SK-N-SH (cell line): ENCODE results near the gene CDK18. TPM values are rescaled to one million over a fixed set of nuclear protein-coding genes. Genes with fewer than 3 reads are reported as not detected.

ENCODE experiments used
- CTCF ChIA-PET: fragments of 300-600, 350-600 bp; formaldehyde crosslinking; extraction: SDS; loops from one replicate; lab custom pipeline; 2021; lab: Yijun Ruan, JAX
- POLR2A ChIA-PET: fragments of 350-600 bp; sonication (Branson Sonifier 250); formaldehyde crosslinking; extraction: SDS; loops from one replicate; lab custom pipeline; 2020; ENCODE audit warnings: antibody characterized with exemption, inconsistent platforms; lab: Yijun Ruan, JAX
- DNase-seq: peaks from one replicate; pipeline ENCODE4 v3.0.0; 2012
- H2AFZ ChIP-seq: fragments of 200-600 bp; sonication (generic); 2 replicates; pipeline ENCODE4 v1.8.1; 2016; ENCODE audit warnings: antibody characterized with exemption, mild to moderate bottlenecking, low read depth
- H3F3A ChIP-seq: fragments of 200-600 bp; sonication (generic); replicated peaks from 2 replicates; pipeline ENCODE3; 2016; ENCODE audit warnings: antibody characterized with exemption, mild to moderate bottlenecking; ENCODE audit not compliant: insufficient read depth
- H3K27ac ChIP-seq, 2 experiments: fragments of 200-500 bp in 1 of 2; fragments of 200-600 bp in 1 of 2; sonication (Bioruptor generic) in 1 of 2; sonication (generic), shearing (Covaris generic) in 1 of 2; 2 replicates each; pipeline versions ENCODE4 v1.5.1 to v1.6.1; 2014 to 2016; ENCODE audit warnings: low read depth in 2 of 2, inconsistent platforms in 1 of 2, low read length in 1 of 2, mild to moderate bottlenecking in 1 of 2, mixed read lengths in 1 of 2
- H3K27me3 ChIP-seq: fragments of 200-600 bp; sonication (generic), shearing (Covaris generic); 2 replicates; pipeline ENCODE4 v1.6.1; 2016; ENCODE audit warnings: mixed run types; ENCODE audit not compliant: insufficient read depth
- H3K36me3 ChIP-seq, 2 experiments: fragments of 200-500 bp in 1 of 2; fragments of 200-600 bp in 1 of 2; sonication (Bioruptor generic) in 1 of 2; sonication (generic) in 1 of 2; replicated peaks in 1 of 2; 2 replicates each; pipeline versions ENCODE3 to v1.5.1; 2014 to 2016; ENCODE audit warnings: low read length in 1 of 2, mild to moderate bottlenecking in 1 of 2; ENCODE audit not compliant: insufficient read depth in 2 of 2, control insufficient read depth in 1 of 2
- H3K4me1 ChIP-seq, 2 experiments: fragments of 200-500 bp in 1 of 2; fragments of 200-600 bp in 1 of 2; sonication (Bioruptor generic) in 1 of 2; sonication (generic), shearing (Covaris generic) in 1 of 2; 2 replicates each; pipeline versions ENCODE4 v1.5.1 to v1.6.1; 2014 to 2016; ENCODE audit warnings: low read depth in 1 of 2, low read length in 1 of 2, mixed run types in 1 of 2; ENCODE audit not compliant: insufficient read depth in 2 of 2, control insufficient read depth in 1 of 2
- H3K4me2 ChIP-seq: fragments of 200-600 bp; sonication (generic), shearing (Covaris generic); 2 replicates; pipeline ENCODE4 v1.6.1; 2017; ENCODE audit warnings: mixed run types
- H3K4me3 ChIP-seq, 2 experiments: fragments of 200-500 bp in 1 of 2; fragments of 200-600 bp in 1 of 2; sonication (Bioruptor generic) in 1 of 2; sonication (generic), shearing (Covaris generic) in 1 of 2; 2 replicates each; pipeline versions ENCODE4 v1.5.1 to v1.8.1; 2014 to 2016; ENCODE audit warnings: low read depth in 2 of 2, inconsistent platforms in 1 of 2, low read length in 1 of 2, mild to moderate bottlenecking in 1 of 2, mixed read lengths in 1 of 2, moderate library complexity in 1 of 2
- H3K79me2 ChIP-seq: fragments of 200-600 bp; sonication (generic); 2 replicates; pipeline ENCODE4 v1.8.1; 2017; ENCODE audit warnings: mild to moderate bottlenecking; ENCODE audit not compliant: insufficient read depth
- H3K9ac ChIP-seq: fragments of 200-600 bp; sonication (generic); 2 replicates; pipeline ENCODE4 v1.6.1; 2017; ENCODE audit warnings: mixed run types
- H3K9me2 ChIP-seq: fragments of 200-600 bp; sonication (generic); 2 replicates; pipeline ENCODE4 v1.6.1; 2017; ENCODE audit warnings: mixed run types
- H3K9me3 ChIP-seq: fragments of 200-600 bp; sonication (generic); 2 replicates; pipeline ENCODE4 v1.6.1; 2017; ENCODE audit warnings: mixed run types, mild to moderate bottlenecking, moderate library complexity
- H4K20me1 ChIP-seq: fragments of 200-600 bp; sonication (generic); 2 replicates; pipeline ENCODE4 v1.6.1; 2017; ENCODE audit warnings: mild to moderate bottlenecking, mixed run types; ENCODE audit not compliant: insufficient read depth
- CTCF ChIP-seq: fragments of 200-600 bp; sonication (generic); IDR thresholded peaks from 2 replicates; pipeline ENCODE4 v1.6.1; 2017; ENCODE audit warnings: antibody characterized with exemption, mild to moderate bottlenecking, moderate library complexity
- EZH2phosphoT487 ChIP-seq: fragments of 200-600 bp; sonication (generic); IDR thresholded peaks from 2 replicates; pipeline ENCODE4 v1.6.1; 2017; ENCODE audit warnings: low read depth, mixed run types, mild to moderate bottlenecking, antibody characterized with exemption, moderate library complexity, borderline replicate concordance
- IRF3 ChIP-seq: fragments of 150-350 bp; IDR thresholded peaks from 2 replicates; pipeline ENCODE4 v1.6.1; 2016; ENCODE audit warnings: mild to moderate bottlenecking, low read depth, low read length
- REST ChIP-seq: IDR thresholded peaks from 2 replicates; pipeline ENCODE4 v1.6.1; 2012; ENCODE audit warnings: mild to moderate bottlenecking, low read depth, low read length, moderate library complexity
- SIN3A ChIP-seq: IDR thresholded peaks from 2 replicates; pipeline ENCODE4 v1.6.1; 2012; ENCODE audit warnings: low read depth, mild to moderate bottlenecking, low read length, moderate library complexity, borderline replicate concordance
- USF1 ChIP-seq: IDR thresholded peaks from 2 replicates; pipeline ENCODE4 v1.4.0; 2012; ENCODE audit warnings: low read depth, borderline replicate concordance
- USF2 ChIP-seq: fragments of 150-350 bp; IDR thresholded peaks from 2 replicates; pipeline ENCODE4 v1.6.1; 2017; ENCODE audit warnings: antibody characterized with exemption, low read length, low read depth, borderline replicate concordance
- ZBTB33 ChIP-seq: IDR thresholded peaks from 2 replicates; pipeline ENCODE4 v1.4.0; 2012; ENCODE audit warnings: low read depth, borderline replicate concordance
- WGBS: methylation state at CpG from one replicate; pipeline ENCODE4 v1.1.6; 2017; ENCODE audit warnings: low lambda C conversion rate; 5-methylcytosine and 5-hydroxymethylcytosine counted together
- polyA plus RNA-seq, 3 experiments: library from polyadenylated mRNA; depleted of rRNA; stranded (reverse); fragments of >200 nt; gene quantifications; 2 replicates each; pipeline ENCODE4 v1.2.3, GENCODE V29; 2012

The CDK18 gene
- polyA plus RNA-seq, 1 of the 3 experiments (the other 2 are of a cell fraction), result 2.5 TPM

GRCh38 chr1:205522692-205523091, 18.2 kb downstream of the CDK18 start (continued):
- no peak for TF ChIP-seq IRF3
- no peak for TF ChIP-seq EZH2phosphoT487

GRCh38 chr1:205523261-205523890, 18.9 kb downstream of the CDK18 start:
- POLR2A ChIA-PET, result interaction anchor here (1.8 kb wide), 1 partner anchor 35 kb away, joined by 6 read pairs; no protein-coding TSS in a partner anchor
- Histone ChIP-seq H3K9ac (no peak overlapping the region), H3K4me3 (no peak overlapping the region), H3K36me3 (no peaks in the 10 kb centered on the region), H3K4me2 (no peak overlapping the region), H4K20me1 (no peaks in the 10 kb centered on the region), H2AFZ (no peak overlapping the region), H3K4me1 (peaks cover 6 to 14% of the 10 kb centered on the region in 2 experiments; a peak in 2 of 4 replicates), H3K9me2 (no peaks in the 10 kb centered on the region), H3K79me2 (no peaks in the 10 kb centered on the region), H3K27me3 (no peaks in the 10 kb centered on the region), H3K9me3 (no peaks in the 10 kb centered on the region), H3F3A (no peaks in the 10 kb centered on the region), H3K27ac (no peak overlapping the region)
- DNase-seq, result no peak
- CTCF ChIA-PET, result interaction anchor here (0.7 to 24.3 kb wide), 44 partner anchors 10 to 250 kb away, joined by 3 to 1333 read pairs (median 8); partner anchors contain the start of genes CDK18, ELK4 and LEMD1
- TF ChIP-seq SIN3A, result no peak
- 81% methylated on average over 14 of the region's 16 CpGs for WGBS

- H3K27ac ChIP-seq, result no peak overlapping the region
- no peaks in the 10 kb centered on the region for H3K36me3 ChIP-seq
- no peaks in the 10 kb centered on the region for H3K9me3 ChIP-seq
- CTCF ChIA-PET, result interaction anchor here (0.6 to 24.3 kb wide), 73 partner anchors 9 to 380 kb away, joined by 3 to 1333 read pairs (median 5); partner anchors contain the start of genes BLACAT1, CDK18, ELK4 and KLHDC8A
- H4K20me1 ChIP-seq, result no peaks in the 10 kb centered on the region
- H2AFZ ChIP-seq, result no peak overlapping the region
- H3K9ac ChIP-seq, result no peak overlapping the region
- no peaks in the 10 kb centered on the region for H3K79me2 ChIP-seq
- no peak overlapping the region for H3K4me2 ChIP-seq
- H3K4me1 ChIP-seq, result peaks cover 0 to 12% of the 10 kb centered on the region in 2 experiments; a peak in 2 of 4 replicates
- H3K27me3 ChIP-seq, result no peaks in the 10 kb centered on the region
- H3K4me3 ChIP-seq, result peak overlapping the region in 1 of 2 experiments; percentile 14; a peak in 1 of 4 replicates
- no peaks in the 10 kb centered on the region for H3F3A ChIP-seq
- POLR2A ChIA-PET, result interaction anchor here (1.8 kb wide), 1 partner anchor 35 kb away, joined by 6 read pairs; no protein-coding TSS in a partner anchor
- WGBS, result 42% methylated on average over 10 of the region's 16 CpGs
- no peaks in the 10 kb centered on the region for H3K9me2 ChIP-seq
- DNase-seq, result peak; percentile 87
- TF ChIP-seq CTCF (peak; percentile 81), REST (peak; percentile 38; the same call in 1 of the 2 replicates), USF2 (no peak), USF1 (no peak), ZBTB33 (no peak)
Measured at GRCh38 chr1:205523891-205524793, 19.7 kb downstream of the CDK18 start.
